Femur (tissue), 1 donor: ENCODE measurements around the gene MFSD12.
"Not testable (repeated sequence)": the region's sequence is repeated elsewhere in the genome, so short reads cannot be mapped to it uniquely, and the experiment has no call there.

Experiments used
- DNase-seq: peaks from one replicate; pipeline ENCODE4 v3.0.0-alpha.2; 2017

The MFSD12 gene

DNA sequence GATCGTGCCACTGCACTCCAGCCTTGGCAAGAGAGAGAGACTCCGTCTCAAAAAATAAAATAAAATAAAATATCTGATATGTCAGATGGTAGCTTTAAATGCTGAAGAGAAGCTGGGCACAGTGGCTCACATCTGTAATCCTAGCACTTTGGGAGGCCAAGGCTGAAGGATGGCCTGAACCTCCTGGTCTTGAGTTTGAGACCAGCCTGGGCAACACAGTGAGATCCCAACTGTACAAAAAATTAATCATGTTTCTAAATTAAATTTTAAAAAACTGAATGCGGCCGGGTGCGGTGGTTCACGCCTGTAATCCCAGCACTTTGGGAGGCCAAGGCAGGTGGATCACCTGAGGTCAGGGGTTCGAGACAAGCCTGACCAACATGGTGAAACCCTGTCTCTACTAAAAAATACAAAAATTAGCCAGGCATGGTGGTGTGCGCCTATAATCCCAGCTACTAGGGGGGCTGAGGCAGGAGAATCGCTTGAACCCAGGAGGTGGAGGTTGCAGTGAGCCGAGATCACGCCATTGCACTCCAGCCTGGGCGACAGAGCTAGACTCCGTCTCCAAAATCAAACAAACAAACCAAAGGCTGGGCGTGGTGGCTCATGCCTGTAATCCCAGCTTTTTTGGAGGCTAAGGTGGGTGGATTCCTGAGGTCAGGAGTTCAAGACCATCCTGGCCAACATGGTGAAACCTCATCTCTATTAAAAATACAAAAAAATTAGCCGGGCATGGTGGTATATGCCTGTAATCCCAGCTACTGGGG lies 26.8 kb upstream of the MFSD12 start:
- not testable (repeated sequence) for DNase-seq

DNA sequence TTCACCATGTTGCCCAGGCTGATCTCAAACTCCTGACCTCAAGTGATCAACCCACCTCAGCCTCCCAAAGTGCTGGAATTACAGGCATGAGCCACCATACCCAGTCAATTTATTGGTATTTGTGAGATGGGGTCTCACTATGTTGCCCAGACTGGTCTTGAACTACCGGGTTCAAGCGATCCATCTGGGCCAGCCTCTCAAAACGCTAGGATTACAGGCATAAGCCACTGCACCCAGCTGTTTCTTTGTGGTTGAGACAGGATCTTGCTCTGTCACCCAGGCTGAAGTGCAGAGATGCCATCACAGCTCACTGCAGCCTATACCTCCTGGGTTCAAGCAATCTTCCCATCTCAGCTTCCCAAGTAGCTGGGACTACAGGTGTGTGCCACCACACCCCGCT lies 24.4 kb upstream of the MFSD12 start:
- DNase-seq: not testable (repeated sequence)

DNA sequence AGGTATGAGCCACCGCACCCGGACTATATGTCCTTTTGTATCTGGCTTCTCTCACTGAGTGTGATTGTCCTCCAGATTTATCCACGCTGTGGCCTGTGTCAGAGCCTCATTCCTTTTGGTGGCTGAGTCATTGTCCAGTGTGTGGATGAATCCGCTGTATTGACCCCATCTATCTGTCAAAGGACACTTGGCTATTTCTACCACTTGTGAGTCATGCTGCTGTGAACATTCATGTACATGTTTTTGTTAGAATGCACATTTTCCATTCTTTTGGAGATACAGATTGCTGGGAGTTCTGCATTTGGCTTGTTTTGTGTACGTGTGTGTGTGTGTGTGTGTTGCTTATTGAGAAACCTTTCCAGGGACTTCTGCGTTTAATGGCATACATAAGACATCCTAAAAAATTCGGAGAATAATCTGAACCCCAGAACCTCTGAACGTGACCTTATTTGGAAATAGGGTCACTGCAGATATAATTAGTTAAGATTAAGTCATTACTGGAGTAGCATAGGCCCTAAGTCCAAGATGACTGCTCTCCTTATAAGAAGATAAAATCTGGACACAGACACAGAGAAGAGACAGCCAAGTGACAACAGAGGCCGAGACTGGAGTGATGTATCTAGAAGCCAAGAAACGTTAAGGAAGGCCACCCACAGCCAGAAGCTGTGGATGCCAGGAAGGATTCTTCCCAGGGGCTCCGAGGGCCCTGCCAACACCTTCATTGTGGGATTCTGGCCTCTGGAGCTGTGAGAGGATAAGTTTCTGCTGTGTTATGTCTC lies 23.0 kb upstream of the MFSD12 start:
- DNase-seq: no peak

DNA sequence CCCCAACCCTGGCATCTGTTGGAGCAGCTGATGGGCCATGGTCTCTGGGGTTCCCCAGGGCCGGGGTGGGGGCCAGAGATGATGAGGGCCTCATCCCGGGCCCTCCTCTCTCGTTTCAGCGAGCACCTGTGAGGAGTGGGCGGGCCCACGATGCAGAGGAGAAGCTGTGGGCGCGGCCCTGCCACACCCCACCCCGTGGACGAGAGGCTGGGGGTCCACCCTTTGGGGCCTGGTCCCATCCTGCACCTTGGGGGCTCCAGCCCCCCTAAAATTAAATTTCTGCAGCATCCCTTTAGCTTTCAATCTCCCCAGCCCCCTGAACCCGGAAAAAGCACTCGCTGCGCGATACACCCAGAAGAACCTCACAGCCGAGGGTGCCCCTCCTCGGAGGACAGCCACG lies 21.0 kb upstream of the MFSD12 start:
- no peak for DNase-seq

DNA sequence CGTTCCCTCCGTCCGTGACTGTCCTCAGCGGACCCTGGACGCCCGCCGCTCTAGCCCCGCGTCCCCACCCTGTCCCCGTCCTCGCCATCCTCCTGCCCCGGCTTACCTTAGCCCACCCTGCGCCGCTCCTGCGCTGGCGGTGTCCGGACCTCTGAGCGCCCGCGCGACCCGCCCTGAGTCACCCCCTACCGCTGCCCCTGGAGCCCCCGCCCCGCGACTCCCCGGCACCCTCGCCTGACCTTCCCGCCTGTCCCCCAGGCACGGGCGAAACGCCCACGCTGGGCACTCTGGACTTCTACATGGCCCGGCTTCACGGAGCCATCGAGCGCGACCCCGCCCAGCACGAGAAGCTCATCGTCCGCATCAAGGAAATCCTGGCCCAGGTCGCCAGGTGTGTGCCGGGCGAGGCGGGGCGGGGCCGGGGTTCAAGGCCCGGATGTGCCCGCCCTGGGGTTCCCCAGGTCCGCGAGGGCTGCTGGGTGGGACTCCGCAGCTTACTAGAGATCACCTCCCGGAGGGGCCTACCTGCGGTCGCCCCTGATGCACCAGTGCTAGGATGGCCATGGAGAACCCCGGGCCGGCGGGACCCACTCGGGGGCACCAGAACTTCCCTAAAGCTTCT lies 20.4 kb upstream of the MFSD12 start:
- DNase-seq: no peak

DNA sequence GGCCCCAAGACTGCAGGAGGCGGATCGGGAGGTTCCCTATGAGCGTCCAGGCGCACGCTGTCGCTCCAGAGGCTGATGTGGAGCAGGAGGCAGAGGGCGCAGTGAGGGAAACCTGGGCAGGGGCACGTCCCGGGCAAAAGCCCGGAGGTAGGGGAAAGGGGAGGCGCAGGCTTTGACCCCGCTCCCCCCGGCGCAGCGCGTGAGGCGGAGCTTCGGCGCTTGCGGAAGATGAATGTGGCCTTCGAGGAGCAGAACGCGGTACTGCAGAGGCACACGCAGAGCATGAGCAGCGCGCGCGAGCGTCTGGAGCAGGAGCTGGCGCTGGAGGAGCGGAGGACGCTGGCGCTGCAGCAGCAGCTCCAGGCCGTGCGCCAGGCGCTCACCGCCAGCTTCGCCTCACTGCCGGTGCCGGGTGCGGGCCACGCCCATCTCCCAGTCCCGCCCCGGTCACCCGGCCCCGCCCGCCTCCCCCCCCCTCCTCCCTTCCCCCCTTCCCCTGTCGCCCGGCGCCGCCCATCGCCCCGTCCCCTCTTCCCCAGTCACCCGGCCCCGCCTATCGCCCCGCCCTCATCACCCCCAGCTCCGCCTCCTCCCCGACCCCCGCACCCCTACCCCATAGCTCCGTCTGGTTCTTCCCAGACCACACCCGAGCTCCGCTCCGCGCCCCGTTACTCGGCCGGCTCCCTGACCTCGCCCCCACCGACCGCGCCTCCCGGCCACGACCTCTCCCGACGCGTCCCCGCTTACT lies 19.5 kb upstream of the MFSD12 start:
- DNase-seq: peak; percentile 85

DNA sequence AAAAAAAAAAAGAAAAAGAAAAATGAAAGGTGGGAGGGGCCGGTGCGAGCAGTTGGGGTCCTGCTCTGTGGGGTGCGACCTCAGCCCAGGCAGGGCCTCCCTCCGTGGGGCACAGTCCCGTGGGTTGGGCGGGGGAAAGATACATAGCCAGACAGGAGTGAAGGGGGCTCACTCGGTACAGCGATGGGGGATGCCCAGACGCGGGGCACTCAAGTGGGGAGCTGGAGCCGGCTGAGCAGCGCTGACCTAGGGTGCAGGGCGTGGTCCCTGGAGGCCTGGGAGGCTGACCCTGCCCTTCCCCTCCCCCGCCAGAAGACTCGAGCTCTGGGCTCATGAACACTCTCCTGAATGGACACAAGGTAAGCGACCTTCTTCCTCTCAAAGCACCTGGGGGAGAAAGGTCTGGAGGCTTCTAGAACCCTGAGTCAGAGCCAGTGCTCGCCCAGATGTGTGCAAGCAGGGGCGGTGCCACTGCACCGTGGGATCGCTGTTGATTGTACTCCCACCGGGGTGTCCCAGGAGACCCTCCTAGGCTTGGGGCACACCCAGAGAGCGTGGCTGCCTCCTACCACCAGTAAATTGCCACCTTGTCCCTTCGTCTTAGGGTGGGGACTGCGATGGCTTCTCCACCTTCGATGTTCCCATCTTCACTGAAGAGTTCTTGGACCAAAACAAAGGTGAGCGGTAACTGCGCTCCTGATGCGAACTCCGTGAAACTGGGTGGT lies 18.7 kb upstream of the MFSD12 start:
- DNase-seq: no peak

DNA sequence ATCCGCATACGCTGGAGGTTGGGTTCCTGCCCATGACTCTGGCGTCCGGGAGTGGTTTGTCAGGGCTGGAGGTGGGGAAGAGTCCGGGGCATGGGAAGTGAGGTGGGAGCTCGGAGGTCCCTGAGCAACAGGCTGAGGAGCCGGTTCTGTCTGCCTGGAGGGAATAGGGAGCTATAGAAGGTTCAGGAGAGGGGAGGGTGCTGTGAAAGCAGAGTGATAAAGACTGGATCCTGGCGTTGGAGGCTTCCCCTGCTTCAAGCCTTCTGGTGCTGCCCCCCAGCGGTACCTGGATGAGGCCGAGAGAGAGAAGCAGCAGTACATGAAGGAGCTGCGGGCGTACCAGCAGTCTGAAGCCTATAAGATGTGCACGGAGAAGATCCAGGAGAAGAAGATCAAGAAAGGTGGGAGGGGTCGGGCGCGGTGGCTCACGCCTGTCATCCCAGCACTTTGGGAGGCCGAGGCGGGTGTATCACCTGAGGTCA lies 17.9 kb upstream of the MFSD12 start:
- no peak for DNase-seq

DNA sequence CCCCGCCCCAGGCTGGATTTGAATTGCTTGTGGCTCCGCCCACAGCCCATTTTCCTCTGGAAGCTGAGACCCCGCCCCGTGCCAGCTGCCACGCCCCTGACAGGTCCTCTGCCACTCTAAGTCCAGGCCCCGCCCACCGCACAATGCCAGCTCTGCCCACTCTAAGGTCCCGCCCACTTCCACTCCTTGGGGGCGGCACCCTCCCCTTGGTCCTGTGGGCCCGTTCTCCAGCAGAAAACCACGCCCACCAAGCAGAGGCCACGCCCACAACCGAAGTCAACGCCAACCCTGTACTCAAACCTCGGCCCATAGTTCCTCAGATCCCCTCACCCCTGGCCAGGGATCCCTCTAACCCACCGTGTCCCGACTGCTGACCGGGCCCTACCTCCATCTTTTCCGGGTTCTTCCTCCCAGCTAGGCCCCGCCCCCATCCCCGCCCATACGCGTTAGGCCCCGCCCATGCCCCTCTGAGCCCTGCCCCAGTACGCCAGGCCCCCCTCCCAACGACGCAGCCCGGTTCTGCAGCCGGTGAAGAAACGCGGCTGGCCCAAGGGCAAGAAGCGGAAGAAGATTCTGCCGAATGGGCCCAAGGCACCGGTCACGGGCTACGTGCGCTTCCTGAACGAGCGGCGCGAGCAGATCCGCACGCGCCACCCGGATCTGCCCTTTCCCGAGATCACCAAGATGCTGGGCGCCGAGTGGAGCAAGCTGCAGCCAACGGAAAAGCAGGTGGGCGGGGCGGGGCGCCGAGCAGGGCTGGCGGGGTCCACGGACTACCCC lies 16.7 kb upstream of the MFSD12 start:
- peak; percentile 93 for DNase-seq

DNA sequence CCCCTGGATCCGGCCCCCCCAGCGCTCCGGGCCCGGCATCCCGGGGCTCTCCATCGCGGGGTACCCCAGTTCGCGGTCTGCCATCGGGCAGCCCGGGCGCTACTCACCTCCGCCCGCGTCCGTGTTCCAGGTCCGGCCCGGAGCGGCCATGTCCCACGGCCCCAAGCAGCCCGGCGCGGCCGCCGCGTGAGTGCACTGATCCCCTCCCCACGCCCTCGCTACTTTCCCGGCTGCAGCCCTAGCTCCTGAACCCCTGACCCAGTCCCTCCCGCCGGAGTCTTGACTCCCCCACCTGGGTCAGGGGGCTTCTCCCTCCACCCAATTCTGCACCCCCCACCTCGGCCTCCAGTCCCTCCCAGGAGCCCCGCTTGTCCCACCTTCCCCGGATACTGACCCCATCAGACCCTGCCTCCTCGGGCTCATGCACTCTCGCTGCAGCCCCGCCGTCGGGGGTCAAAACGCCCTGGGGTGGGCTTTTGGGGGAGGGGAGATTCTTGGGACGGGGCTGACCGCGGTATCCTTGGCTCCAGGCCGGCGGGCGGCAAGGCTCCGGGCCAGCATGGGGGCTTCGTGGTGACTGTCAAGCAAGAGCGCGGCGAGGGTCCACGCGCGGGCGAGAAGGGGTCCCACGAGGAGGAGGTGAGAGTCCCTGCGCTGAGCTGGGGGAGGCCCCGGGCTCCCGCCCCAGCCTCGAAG lies 15.9 kb upstream of the MFSD12 start:
- DNase-seq: peak; percentile 53

DNA sequence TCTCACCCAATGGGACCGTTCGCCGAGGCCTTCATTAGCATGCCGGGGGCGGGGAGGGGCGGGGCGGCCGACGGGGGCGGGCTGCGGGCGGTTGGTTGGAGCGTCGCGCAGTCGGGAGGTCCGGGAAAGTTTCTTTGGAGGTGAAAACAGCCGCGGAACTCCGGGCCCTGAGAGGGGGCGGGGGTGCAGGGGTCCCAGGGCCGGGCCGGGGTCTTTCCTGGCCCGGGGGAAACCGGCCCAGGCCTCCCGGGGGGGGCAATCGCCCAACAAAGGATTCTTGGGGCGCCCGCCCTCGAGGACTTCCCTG lies 15.4 kb upstream of the MFSD12 start, which contains the start of gene HMG20B:
HMG20B (plus strand) TSS at position 90 of the 307 bp plus-strand sequence. CDS start 366 bp downstream, outside the sequence.
- DNase-seq: no peak

DNA sequence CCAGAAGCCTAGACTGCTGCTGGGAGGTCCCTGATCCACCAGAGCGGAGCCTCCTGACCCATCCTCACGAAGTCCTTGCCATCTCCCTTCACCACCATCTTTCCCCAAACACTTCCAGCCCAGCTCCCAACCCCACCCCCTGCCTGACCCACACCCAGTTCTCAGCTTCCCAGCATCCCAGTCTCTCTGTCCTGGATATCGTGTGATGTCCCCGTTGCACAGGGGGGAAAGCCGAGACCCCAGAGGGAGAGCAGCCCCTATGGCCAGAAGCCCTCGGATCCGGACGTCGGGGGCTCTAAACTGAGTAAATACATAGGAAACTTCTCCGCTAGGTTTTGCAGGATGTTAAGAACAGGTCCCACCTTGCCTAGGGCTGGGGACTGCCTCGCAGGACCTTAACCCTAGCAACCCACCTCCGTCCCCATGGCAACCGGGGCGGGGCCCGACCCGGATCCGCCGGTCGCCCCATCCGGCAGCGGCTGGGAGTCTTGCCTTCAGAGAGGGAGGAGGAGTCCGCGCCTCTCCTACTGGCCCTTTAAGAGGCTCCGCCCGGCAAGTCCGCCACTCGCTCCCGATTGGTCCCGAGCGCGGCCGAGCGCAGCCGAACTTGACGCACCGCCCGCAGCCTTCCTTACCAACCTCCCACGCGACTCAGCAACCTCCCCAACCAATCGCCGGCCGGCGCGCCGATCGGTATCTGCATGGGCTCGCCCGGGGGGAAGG lies 14.9 kb upstream of the MFSD12 start:
- DNase-seq: peak; percentile 100

DNA sequence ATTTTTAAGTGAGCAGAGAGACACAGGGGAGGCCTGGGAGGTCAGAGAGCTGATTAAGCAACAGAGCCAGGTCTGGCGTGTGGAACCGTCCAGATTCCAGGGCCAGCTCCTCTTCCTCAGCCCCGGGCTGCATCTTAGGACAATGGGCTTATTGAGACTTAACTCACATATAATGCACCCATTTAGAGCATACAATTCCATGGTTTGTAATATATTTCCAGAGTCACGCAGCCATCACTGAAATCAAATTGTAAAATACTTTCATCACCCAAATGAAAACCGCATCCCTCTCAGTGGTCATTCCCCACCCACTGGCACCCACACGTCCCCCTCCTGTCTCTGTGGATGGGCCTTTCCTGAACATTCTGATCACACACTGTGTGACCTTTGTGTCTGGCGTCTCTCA lies 13.2 kb upstream of the MFSD12 start:
- no peak for DNase-seq

DNA sequence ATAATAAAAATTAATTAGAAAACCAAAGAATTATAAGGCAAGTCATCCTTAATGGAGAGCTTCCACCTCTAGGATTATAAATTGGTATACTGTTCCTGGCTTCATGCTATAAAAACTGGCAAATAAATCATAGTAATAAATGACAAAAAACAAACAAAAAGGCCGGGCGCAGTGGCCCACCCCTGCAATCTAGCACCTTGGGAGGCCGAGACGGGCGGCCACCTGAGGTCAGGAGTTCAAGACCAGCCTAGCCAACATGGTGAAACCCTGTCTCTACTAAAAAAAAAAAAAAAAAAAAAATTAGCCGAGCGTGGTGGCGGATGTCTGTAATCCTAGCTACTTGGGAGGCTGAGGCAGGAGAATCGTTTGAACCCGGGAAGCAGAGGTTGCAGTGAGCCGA lies 12.7 kb upstream of the MFSD12 start:
- not testable (repeated sequence) for DNase-seq

DNA sequence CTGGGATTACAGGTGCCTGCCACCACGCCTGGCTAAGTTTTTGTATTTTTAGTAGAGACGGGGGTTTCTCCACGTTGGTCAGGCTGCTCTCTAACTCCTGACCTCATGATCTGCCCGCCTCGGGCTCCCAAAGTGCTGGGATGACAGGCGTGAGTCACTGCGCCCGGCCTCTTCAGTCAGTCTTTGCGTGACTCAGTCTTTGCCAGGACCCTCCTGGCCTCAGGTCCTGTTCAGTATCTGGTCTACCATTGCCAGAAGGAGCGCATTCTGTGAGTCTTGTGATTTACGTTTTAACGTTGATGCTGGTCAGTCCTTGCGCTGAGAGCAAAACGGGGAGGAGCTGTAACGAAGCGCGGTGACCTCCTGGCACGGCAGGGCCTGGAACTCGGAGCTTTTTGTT lies 7.8 kb upstream of the MFSD12 start:
- DNase-seq: no peak

DNA sequence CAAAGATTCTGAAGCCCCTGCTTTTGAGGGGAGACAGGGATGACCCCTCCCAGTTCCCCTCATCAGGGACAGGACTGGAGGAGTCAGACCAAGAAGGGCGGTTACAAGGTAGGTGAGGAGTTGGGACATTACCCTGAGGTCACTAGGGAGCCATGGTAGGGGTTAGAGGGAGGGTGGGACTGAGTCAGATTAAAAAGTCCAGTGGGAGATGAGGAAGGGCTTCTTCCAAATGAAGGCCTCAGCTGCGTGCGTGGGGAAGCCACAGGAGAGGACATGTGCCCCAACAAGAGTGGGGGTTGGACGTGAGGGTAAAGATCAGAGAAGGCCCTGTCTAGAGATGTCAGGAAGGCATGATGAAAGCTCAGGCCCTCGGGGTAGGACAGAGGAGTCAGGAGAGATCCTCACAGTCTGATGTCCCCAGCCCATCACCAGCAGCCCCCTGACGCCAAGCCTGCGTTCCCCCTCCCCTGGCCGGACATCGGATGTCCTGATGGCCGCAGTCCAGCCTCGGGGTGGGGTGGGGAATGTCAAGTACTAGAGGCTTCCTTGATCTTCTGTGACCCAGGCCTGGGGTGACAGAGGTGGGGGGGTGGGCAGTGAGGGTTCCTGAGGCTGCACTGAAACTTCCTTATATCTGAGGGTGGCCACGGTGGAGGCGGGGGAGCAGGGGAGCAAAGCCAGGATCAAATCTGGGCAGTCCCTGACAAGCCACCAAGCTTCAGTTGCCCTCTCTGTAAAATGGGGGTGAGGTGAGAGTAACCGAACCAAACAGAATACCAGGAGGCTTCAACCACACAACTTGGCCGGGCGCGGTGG lies 6.5 kb upstream of the MFSD12 start:
- no peak for DNase-seq

DNA sequence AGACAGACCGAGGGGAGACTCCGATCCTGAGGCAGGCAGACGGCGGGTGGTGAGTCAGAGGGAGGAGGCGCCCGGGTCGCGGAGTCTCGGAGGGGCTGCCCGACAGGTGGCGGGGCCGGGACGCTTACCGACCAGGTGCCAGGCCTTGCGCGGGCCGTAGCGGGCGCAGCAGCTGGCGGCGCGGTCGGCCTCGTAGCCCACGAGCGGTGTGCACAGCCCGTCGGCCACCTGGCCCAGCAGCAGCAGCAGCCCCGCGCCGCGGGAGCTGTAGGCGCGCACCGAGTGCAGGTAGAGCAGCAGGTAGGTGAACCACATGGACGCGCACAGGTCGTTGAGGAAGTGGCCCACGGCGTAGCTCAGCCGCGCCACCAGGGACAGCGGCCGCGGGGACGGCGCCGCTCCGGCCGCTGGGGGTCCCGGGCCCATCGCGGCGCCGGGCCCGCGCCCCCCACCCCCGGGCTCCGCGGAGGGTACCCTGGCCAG lies 367 bp downstream of the MFSD12 start:
- DNase-seq: no peak

DNA sequence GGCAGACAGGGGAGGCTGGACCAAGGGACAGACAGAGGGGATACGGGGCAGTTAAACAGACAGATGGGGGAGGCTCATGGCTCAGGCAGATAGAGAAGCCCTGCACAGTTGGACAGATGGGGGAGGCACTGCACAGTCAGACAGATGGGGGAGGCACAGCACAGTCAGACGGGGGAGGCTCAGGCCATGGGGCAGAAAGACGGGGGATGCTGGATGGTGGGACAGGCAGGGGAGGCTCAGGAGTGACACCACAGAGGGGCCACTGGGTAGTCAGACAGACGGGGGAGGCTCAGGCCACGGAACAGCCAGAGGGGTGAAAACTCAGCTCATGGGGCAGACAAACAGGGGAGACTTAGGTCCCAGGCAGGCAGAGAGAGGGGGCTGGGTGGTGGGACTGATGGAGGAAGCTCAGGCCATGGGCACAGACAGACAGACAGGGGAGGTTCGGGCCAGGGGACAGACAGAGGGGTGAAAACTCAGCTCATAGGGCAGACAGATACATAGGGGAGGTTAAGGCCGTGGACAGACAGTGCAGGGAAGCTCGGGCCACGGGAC lies 886 bp downstream of the MFSD12 start:
- no peak for DNase-seq
